K562 (cell line): ENCODE measurements around the gene CYB5RL. TPM values are rescaled to one million over a fixed set of nuclear protein-coding genes. Genes with fewer than 3 reads are reported as not detected.

ENCODE experiments used
- MEIS2 ChIP-seq: fragments of 450-650 bp; IDR thresholded peaks from 2 replicates; pipeline ENCODE4 v1.6.1; 2014; ENCODE audit warnings: mild to moderate bottlenecking; ENCODE audit not compliant: partially characterized antibody
- NFXL1 ChIP-seq: fragments of 450-650 bp; formaldehyde crosslinking; IDR thresholded peaks from 2 replicates; pipeline ENCODE4 v1.4.0; 2021; ENCODE audit warnings: mild to moderate bottlenecking
- NONO ChIP-seq, 2 experiments: fragments of 200-400 bp in 1 of 2; fragments of 450-650 bp in 1 of 2; formaldehyde crosslinking in 1 of 2; IDR thresholded peaks; 2 replicates each; pipeline ENCODE4 v1.6.1; 2017; ENCODE audit warnings: low read depth in 2 of 2, mild to moderate bottlenecking in 2 of 2, moderate library complexity in 2 of 2, low read length in 1 of 2
- PCBP2 ChIP-seq: fragments of 200-400 bp; formaldehyde crosslinking; IDR thresholded peaks from 2 replicates; pipeline ENCODE4 v1.6.1; 2018; ENCODE audit warnings: low read length, low read depth, mild to moderate bottlenecking, moderate library complexity; ENCODE audit not compliant: poor library complexity, severe bottlenecking
- PRMT5 ChIP-seq: sonication (generic); formaldehyde crosslinking; IDR thresholded peaks from 2 replicates; pipeline ENCODE4 v1.5.0; 2020; ENCODE audit warnings: missing genetic modification reagents
- SETDB1 ChIP-seq: IDR thresholded peaks from one replicate; pipeline ENCODE4 v1.6.1; 2012; ENCODE audit warnings: low read length, control low read depth, inconsistent platforms
- SMARCC2 ChIP-seq: fragments of 450-650 bp; IDR thresholded peaks from 2 replicates; pipeline ENCODE4 v1.6.1; 2017; ENCODE audit warnings: antibody characterized with exemption, moderate library complexity, mild to moderate bottlenecking, low read depth
- SNRNP70 ChIP-seq: fragments of 200-400 bp; formaldehyde crosslinking; optimal IDR thresholded peaks from 2 replicates; pipeline ENCODE3; 2017; ENCODE audit warnings: low read depth, low read length
- ZKSCAN8 ChIP-seq: fragments of 200-800 bp; sonication (Bioruptor generic); IDR thresholded peaks from 2 replicates; pipeline ENCODE4 v1.6.1; 2016; ENCODE audit warnings: missing genetic modification characterization, missing compliant biosample characterization
- ZNF324 ChIP-seq: fragments of 250-450 bp; sonication (Bioruptor Pico); IDR thresholded peaks from 2 replicates; pipeline ENCODE4 v1.4.0; 2020; ENCODE audit warnings: mild to moderate bottlenecking
- ZNF408 ChIP-seq: fragments of 250-450 bp; sonication (Bioruptor Pico); IDR thresholded peaks from 2 replicates; pipeline ENCODE4 v1.4.0; 2020; ENCODE audit warnings: low read depth, mild to moderate bottlenecking, moderate library complexity
- polyA plus RNA-seq, 8 experiments: library from polyadenylated mRNA; depleted of rRNA in 4 of 8; stranded (reverse) in 5 of 8; unstranded in 3 of 8; fragments of >200 nt; fragmentation: Nextera tagmentation in 2 of 8; fragmentation: Illumina TruSeq in 1 of 8; extraction: Ambion mirVana in 2 of 8; extraction: Trizol in 1 of 8; gene quantifications; 2 replicates each; pipeline versions ENCODE4 v1.2.1 to v1.2.3, GENCODE V29; 2011 to 2014; ENCODE audit warnings: inconsistent platforms in 1 of 8, missing spikeins in 1 of 8
- total RNA-seq, 7 experiments: library from RNA; depleted of rRNA in 6 of 7; stranded (reverse); fragments of >200 nt in 6 of 7; fragmentation: Illumina TruSeq in 2 of 7; extraction: Trizol in 2 of 7; gene quantifications; 2 replicates each; pipeline versions ENCODE4 v1.2.1 to v1.2.3, GENCODE V29; 2011 to 2021; ENCODE audit warnings: low replicate concordance in 1 of 7
- TF ChIP-seq, protein P1 (sequence below): sonication (generic); formaldehyde crosslinking; IDR thresholded peaks from 2 replicates; pipeline ENCODE4 v1.8.0; 2022; ENCODE audit warnings: missing genetic modification reagents, mild to moderate bottlenecking, borderline replicate concordance
- TF ChIP-seq, protein P2 (sequence below): fragments of 200-800 bp; sonication (Bioruptor generic); IDR thresholded peaks from 2 replicates; pipeline ENCODE4 v1.6.1; 2017; ENCODE audit warnings: missing genetic modification characterization, missing compliant biosample characterization
- TF ChIP-seq, protein P3 (sequence below): sonication (generic); formaldehyde crosslinking; IDR thresholded peaks from 2 replicates; pipeline ENCODE4 v1.9.0; 2022; ENCODE audit warnings: mild to moderate bottlenecking, missing genetic modification reagents
- TF ChIP-seq, protein P4 (sequence below): fragments of 150-350 bp; conservative IDR thresholded peaks from 2 replicates; pipeline ENCODE4 v1.6.1; 2014; ENCODE audit warnings: low read length

CYB5RL gene
- total and polyA plus RNA-seq, 9 of the 15 experiments (the other 6 are each of a cell fraction or from before 2014, with no cell fraction given) = 7.9 to 18.0 (median 11.2) TPM

DNA sequence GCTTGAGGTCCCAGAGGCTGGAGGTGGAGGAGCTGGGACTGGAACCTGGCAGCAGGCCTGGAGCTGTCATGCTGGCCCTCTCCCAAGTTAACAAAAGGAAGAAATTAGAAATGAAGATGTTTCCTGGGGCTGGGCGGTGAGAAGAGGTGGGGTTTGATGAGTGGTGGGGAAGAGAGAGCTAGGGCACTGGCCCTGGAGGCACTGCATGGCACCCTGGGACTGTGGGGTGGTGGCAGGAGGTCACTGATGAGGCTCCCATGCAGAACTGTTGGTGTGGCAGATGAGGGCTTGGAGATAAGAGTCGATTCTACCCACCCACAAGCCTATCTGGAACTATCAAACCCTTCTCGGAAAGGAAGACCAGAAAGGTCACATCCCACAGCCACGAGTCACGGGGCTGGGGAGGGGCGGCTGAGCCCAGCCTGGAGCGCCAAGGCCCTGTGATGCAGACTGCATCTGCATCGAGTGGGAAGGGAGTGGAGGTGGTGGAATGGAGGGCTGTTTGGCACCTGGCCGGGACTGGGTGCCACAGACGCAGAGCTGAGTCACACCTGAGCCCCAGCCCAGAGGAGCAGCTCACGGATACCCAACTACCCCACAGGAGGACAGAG, 29.6 kb upstream of the CYB5RL start (continued):
- TF ChIP-seq MEIS2 (no peak), PCBP2 (no peak), ZKSCAN8 (CRISPR knock-in tag) (no peak), SMARCC2 (no peak), ZNF324 (CRISPR knock-in tag) (no peak), ZNF408 (CRISPR knock-in tag) (no peak), NFXL1 (CRISPR knock-in tag) (no peak), SETDB1 (peak; percentile 15), SNRNP70 (no peak), NONO (IDR thresholded peaks at IDR 0.05; ENCODE audit: low read depth in 2 of 2, low read length in 1 of 2) (no peak), PRMT5 (CRISPR knock-in tag) (no peak)
- TF ChIP-seq, protein P1, sequence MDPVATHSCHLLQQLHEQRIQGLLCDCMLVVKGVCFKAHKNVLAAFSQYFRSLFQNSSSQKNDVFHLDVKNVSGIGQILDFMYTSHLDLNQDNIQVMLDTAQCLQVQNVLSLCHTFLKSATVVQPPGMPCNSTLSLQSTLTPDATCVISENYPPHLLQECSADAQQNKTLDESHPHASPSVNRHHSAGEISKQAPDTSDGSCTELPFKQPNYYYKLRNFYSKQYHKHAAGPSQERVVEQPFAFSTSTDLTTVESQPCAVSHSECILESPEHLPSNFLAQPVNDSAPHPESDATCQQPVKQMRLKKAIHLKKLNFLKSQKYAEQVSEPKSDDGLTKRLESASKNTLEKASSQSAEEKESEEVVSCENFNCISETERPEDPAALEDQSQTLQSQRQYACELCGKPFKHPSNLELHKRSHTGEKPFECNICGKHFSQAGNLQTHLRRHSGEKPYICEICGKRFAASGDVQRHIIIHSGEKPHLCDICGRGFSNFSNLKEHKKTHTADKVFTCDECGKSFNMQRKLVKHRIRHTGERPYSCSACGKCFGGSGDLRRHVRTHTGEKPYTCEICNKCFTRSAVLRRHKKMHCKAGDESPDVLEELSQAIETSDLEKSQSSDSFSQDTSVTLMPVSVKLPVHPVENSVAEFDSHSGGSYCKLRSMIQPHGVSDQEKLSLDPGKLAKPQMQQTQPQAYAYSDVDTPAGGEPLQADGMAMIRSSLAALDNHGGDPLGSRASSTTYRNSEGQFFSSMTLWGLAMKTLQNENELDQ (CRISPR knock-in tag) = no peak
- TF ChIP-seq, protein P2, sequence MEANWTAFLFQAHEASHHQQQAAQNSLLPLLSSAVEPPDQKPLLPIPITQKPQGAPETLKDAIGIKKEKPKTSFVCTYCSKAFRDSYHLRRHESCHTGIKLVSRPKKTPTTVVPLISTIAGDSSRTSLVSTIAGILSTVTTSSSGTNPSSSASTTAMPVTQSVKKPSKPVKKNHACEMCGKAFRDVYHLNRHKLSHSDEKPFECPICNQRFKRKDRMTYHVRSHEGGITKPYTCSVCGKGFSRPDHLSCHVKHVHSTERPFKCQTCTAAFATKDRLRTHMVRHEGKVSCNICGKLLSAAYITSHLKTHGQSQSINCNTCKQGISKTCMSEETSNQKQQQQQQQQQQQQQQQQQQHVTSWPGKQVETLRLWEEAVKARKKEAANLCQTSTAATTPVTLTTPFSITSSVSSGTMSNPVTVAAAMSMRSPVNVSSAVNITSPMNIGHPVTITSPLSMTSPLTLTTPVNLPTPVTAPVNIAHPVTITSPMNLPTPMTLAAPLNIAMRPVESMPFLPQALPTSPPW = peak; percentile 66; the same call in 1 of the 2 replicates
- TF ChIP-seq, protein P3, sequence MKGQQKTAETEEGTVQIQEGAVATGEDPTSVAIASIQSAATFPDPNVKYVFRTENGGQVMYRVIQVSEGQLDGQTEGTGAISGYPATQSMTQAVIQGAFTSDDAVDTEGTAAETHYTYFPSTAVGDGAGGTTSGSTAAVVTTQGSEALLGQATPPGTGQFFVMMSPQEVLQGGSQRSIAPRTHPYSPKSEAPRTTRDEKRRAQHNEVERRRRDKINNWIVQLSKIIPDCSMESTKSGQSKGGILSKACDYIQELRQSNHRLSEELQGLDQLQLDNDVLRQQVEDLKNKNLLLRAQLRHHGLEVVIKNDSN (CRISPR knock-in tag) = peak; percentile 26; the same call in 1 of the 2 replicates
- TF ChIP-seq, protein P4, sequence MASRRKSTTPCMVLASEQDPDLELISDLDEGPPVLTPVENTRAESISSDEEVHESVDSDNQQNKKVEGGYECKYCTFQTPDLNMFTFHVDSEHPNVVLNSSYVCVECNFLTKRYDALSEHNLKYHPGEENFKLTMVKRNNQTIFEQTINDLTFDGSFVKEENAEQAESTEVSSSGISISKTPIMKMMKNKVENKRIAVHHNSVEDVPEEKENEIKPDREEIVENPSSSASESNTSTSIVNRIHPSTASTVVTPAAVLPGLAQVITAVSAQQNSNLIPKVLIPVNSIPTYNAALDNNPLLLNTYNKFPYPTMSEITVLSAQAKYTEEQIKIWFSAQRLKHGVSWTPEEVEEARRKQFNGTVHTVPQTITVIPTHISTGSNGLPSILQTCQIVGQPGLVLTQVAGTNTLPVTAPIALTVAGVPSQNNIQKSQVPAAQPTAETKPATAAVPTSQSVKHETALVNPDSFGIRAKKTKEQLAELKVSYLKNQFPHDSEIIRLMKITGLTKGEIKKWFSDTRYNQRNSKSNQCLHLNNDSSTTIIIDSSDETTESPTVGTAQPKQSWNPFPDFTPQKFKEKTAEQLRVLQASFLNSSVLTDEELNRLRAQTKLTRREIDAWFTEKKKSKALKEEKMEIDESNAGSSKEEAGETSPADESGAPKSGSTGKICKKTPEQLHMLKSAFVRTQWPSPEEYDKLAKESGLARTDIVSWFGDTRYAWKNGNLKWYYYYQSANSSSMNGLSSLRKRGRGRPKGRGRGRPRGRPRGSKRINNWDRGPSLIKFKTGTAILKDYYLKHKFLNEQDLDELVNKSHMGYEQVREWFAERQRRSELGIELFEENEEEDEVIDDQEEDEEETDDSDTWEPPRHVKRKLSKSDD = no peak
